Cardiac muscle cell (in vitro differentiated cells and primary cell): Measurements from ENCODE around the gene MYBBP1A. TPM values are rescaled to one million over a fixed set of nuclear protein-coding genes. Genes with fewer than 3 reads are reported as not detected.

ENCODE experiments used
- DNase-seq, 2 donors: peaks; one replicate each; pipeline versions ENCODE4 v3.0.0 to v3.0.0-alpha.2; 2010 to 2017; ENCODE audit warnings: low read depth in 1 of 2, low spot score in 1 of 2
- H3K27ac ChIP-seq: fragments of 200-600 bp; sonication (generic); 2 replicates; pipeline ENCODE4 v1.5.1; 2016
- H3K27me3 ChIP-seq: fragments of 200-600 bp; sonication (generic); 2 replicates; pipeline ENCODE4 v1.6.0; 2016; ENCODE audit warnings: control low read depth
- H3K36me3 ChIP-seq: fragments of 200-600 bp; sonication (generic); 2 replicates; pipeline ENCODE4 v1.5.1; 2016; ENCODE audit warnings: control low read depth
- H3K4me1 ChIP-seq: fragments of 200-600 bp; sonication (generic); 2 replicates; pipeline ENCODE4 v1.8.1; 2017; ENCODE audit warnings: low read depth, mild to moderate bottlenecking, mixed run types
- H3K4me3 ChIP-seq: fragments of 200-600 bp; sonication (generic); 2 replicates; pipeline ENCODE4 v1.5.1; 2016; ENCODE audit warnings: mild to moderate bottlenecking
- H3K9me3 ChIP-seq: fragments of 200-600 bp; sonication (generic); 2 replicates; pipeline ENCODE4 v1.5.1; 2017; ENCODE audit warnings: low read depth, mild to moderate bottlenecking, control low read depth
- CTCF ChIP-seq: IDR thresholded peaks from 2 replicates; pipeline ENCODE4 v1.5.1; 2012; ENCODE audit warnings: low read depth, mild to moderate bottlenecking, low read length
- polyA plus RNA-seq: library from polyadenylated mRNA; unstranded; fragments of >200 nt; fragmentation: Nextera tagmentation; extraction: Ambion mirVana; gene quantifications from 2 replicates; pipeline ENCODE4 v1.2.1, GENCODE V29; 2016
- total RNA-seq: library from RNA; depleted of rRNA; stranded (reverse); fragments of >200 nt; gene quantifications from 2 replicates; pipeline ENCODE4 v1.2.3, GENCODE V29; 2016

The MYBBP1A gene
- total and polyA plus RNA-seq, 2 experiments from 2014 or later: 51.5 to 57.1 TPM

DNA sequence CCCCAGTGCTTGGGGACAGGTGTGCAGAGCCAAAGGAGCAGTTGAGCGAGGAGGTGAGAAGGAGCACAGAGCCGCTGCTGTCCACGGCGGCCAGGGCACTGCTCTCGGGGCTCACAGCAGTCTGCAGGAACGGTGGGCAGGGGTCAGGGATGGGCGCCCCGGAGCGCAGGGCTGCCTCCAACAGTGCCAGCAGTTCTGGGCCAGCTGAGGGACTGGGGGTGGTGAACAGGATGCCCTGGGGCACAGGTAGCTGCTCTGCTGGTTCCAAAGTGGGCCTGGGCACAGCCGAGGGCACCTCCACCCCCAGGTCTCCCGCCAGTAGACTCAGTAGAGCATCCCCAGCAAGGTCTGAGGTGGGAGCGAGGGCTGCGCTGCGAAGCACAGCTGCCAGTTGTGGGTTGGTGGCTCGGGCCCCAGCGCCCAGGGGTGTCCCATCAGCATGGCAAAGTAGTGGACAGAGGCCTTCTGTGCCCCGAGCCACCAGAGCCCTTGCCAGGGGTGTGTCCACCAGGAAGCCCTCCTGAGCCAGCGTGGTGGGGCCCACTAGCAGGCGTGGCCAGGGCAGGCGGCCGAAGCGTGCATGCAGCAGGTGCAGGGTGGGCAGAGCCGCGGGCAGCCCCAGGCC lies 3.3 kb upstream of the MYBBP1A start:
- no peaks in the 10 kb centered on the region for H3K36me3 ChIP-seq
- peaks cover 5% of the 10 kb centered on the region for H3K4me1 ChIP-seq
- no peaks in the 10 kb centered on the region for H3K9me3 ChIP-seq
- DNase-seq: no peak
- TF ChIP-seq CTCF: no peak
- H3K27me3 ChIP-seq: no peaks in the 10 kb centered on the region
- H3K27ac ChIP-seq: no peak overlapping the region
- no peak overlapping the region for H3K4me3 ChIP-seq

DNA sequence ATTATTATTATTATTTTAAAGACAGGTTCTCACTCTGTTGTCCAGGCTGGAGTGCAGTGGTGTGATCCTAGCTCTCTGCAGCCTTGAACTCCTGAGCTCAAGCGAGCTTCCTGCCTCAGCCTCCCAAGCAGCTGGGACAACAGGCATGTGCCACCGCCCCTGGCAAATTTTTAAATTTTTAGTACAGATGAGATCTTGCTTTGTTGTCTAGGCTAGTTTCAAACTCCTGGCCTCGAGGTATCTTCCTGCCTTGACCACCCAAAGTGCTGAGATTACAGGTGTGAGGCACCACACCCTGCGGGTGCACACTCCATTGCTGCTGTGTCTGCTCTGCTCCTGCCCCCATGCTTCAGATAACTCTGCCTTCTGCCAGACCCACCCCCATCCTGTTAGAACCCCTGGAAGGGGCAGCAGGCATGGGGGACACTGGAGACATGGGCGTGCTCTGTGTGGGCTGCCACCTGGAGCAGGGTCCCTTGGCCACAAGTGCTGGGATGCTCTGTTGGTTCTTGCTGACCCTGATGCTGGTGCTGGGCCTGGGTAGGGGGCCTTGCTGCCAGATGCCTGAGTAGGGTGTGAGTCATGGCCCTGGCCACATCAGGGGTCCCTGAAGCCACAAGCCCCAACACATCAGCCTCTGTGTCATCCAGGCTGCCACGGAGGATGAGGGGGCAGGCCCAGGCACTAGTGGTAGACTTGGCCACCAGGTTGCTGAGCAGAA lies 2.6 kb upstream of the MYBBP1A start:
- no peak overlapping the region for H3K4me3 ChIP-seq
- H3K36me3 ChIP-seq: no peaks in the 10 kb centered on the region
- DNase-seq: no peak
- H3K4me1 ChIP-seq: peaks cover 5% of the 10 kb centered on the region
- TF ChIP-seq CTCF: no peak
- H3K9me3 ChIP-seq: no peaks in the 10 kb centered on the region
- H3K27ac ChIP-seq: no peak overlapping the region
- no peaks in the 10 kb centered on the region for H3K27me3 ChIP-seq

- TF ChIP-seq CTCF: no peak
- Histone ChIP-seq H3K9me3 (no peaks in the 10 kb centered on the region), H3K27me3 (no peaks in the 10 kb centered on the region)
Observed at GRCh38 chr17:4556996-4557395, 1.8 kb upstream of the MYBBP1A start.

DNA sequence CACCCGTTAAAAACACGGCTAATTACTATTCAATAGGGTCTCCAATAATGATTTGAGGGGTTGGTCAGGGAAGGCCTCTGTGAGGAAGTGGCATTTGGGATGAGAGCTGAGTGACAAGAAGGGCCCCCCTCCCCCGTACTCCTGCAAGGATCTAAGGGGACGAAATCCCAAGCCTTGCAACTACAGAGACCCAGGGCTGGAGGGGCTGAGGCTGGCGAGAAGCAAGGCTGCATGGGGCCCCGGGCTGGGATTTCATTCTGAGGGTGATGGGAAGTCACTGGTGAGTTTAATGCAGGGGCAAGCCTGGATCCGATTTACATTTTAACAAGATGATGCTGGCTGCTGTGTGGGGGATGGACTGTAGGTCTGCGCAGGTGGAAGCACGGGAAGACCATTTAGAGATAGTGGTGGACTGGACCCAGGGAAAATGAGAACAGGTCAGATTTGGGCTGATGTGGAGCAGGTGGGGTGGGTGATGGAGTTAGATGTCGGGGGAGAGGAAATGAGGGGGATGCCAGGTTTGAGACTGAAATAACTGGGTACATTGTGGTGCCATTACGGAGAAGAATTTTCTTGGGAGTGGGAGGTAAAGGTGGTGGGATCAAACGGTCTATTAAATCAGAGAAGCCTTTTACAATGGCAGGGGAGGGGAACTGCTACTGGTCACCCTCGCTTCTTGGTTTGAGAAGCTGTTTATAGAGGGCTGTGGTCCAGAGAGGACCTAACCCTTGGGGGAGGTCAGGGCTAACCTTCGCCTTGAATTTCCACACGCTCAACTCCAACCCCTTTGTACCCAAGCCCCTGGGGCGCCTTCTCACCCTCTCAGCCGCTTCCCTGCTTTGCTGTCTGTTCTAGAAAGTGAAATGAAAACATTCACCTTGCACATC lies 932 bp upstream of the MYBBP1A start:
- Histone ChIP-seq H3K36me3 (no peaks in the 10 kb centered on the region), H3K27me3 (no peaks in the 10 kb centered on the region), H3K4me1 (peaks cover 5% of the 10 kb centered on the region), H3K27ac (peak overlapping the region; percentile 73), H3K4me3 (peak overlapping the region; percentile 73), H3K9me3 (no peaks in the 10 kb centered on the region)
- no peak for DNase-seq
- no peak for TF ChIP-seq CTCF

More at GRCh38 chr17:4556996-4557395, 1.8 kb upstream of the MYBBP1A start:
- no peaks in the 10 kb centered on the region for H3K36me3 ChIP-seq
- DNase-seq: no peak
- no peak overlapping the region for H3K27ac ChIP-seq
- H3K4me3 ChIP-seq: no peak overlapping the region
- H3K4me1 ChIP-seq: peaks cover 5% of the 10 kb centered on the region

GRCh38 chr17:4554441-4554996 lies 665 bp downstream of the MYBBP1A start:
- no peak for DNase-seq
- TF ChIP-seq CTCF: no peak
- Histone ChIP-seq H3K36me3 (peaks cover 4% of the 10 kb centered on the region), H3K27ac (no peak overlapping the region), H3K4me1 (peaks cover 5% of the 10 kb centered on the region), H3K4me3 (peak overlapping the region; percentile 73), H3K27me3 (no peaks in the 10 kb centered on the region), H3K9me3 (no peaks in the 10 kb centered on the region)
